ENCODE data around the gene VAMP3.

VAMP3 gene

GRCh38 chr1:7821282-7821681, 50.2 kb downstream of the VAMP3 start:
- DNase-seq: no peak

- DNase-seq: no peak
These were observed 53.6 kb downstream of the VAMP3 start for GRCh38 chr1:7824701-7825100.

GRCh38 chr1:7826363-7826762, 55.3 kb downstream of the VAMP3 start:
- no peak for DNase-seq

- peak; percentile 16 for DNase-seq
These were observed 56.2 kb downstream of the VAMP3 start for GRCh38 chr1:7827126-7827955.
